Measurements from ENCODE around the gene ZNF300. TPM values are rescaled to one million over a fixed set of nuclear protein-coding genes. Genes with fewer than 3 reads are reported as not detected.

Gene ZNF300
- total and polyA plus RNA-seq, 12 donors = 0.12 to 7.4 (median 0.85) TPM

- Histone ChIP-seq H3K27me3 (no peaks in the 10 kb centered on the region), H3K36me3 (replicated peaks in 1 of 2) (no peaks in the 10 kb centered on the region), H3K27ac (no peak overlapping the region), H3K4me3 (no peak overlapping the region), H3K4me1 (replicated peaks in 1 of 2) (no peaks in the 10 kb centered on the region), H3K9me3 (replicated peaks in 1 of 3) (peaks cover 0 to 24% (median 15%) of the 10 kb centered on the region in 3 donors)
- 79 to 83% (median 82%) methylated on average over 2 of the region's 2 CpGs for WGBS, 4 donors
- TF ChIP-seq POLR2A (IDR thresholded peaks at IDR 0.05) = no peak
- no peak for TF ChIP-seq CTCF (IDR thresholded peaks at IDR 0.05)
- DNase-seq = no peak
- intact Hi-C loops (cut with DNase I) = no loop called here
Measured at GRCh38 chr5:150912312-150912814, 7.6 kb upstream of the ZNF300 start.

- no peak for TF ChIP-seq POLR2A (IDR thresholded peaks at IDR 0.05)
- TF ChIP-seq CTCF (IDR thresholded peaks at IDR 0.05) = no peak
- Histone ChIP-seq H3K4me1 (replicated peaks in 1 of 2) (no peaks in the 10 kb centered on the region), H3K27me3 (no peaks in the 10 kb centered on the region), H3K36me3 (replicated peaks in 1 of 2) (no peaks in the 10 kb centered on the region), H3K9me3 (replicated peaks in 1 of 3) (peaks cover 0 to 14% (median 12%) of the 10 kb centered on the region in 3 donors), H3K4me3 (peak overlapping the region in 2 of 4 donors; percentile 13 to 55), H3K27ac (peak overlapping the region in 1 of 5 donors; percentile 73)
- DNase-seq = no peak
- intact Hi-C loops (cut with DNase I) = no loop called here
- WGBS, 4 donors = 17 to 24% (median 21%) methylated on average over 4 of the region's 4 CpGs
Measured at GRCh38 chr5:150905312-150905683, 518 bp upstream of the ZNF300 start.

GRCh38 chr5:150901446-150901845, 3.3 kb downstream of the ZNF300 start:
- intact Hi-C loops (cut with DNase I) = no loop called here
- no peak overlapping the region for H3K4me3 ChIP-seq
- no peak overlapping the region for H3K27ac ChIP-seq
- peaks cover 0 to 44% (median 26%) of the 10 kb centered on the region in 3 donors for H3K9me3 ChIP-seq (replicated peaks in 1 of 3)
- no peak for TF ChIP-seq CTCF (IDR thresholded peaks at IDR 0.05)
- TF ChIP-seq POLR2A (IDR thresholded peaks at IDR 0.05) = no peak
- H3K4me1 ChIP-seq (replicated peaks in 1 of 2) = no peaks in the 10 kb centered on the region
- WGBS, 4 donors = 90 to 97% (median 93%) methylated on average over 2 of the region's 2 CpGs
- H3K36me3 ChIP-seq (replicated peaks in 1 of 2) = no peaks in the 10 kb centered on the region
- no peaks in the 10 kb centered on the region for H3K27me3 ChIP-seq
- DNase-seq = no peak

- WGBS, 4 donors = 89 to 96% (median 94%) methylated on average over 8 of the region's 8 CpGs
- no peak overlapping the region for H3K27ac ChIP-seq
- H3K27me3 ChIP-seq = no peaks in the 10 kb centered on the region
- H3K9me3 ChIP-seq (replicated peaks in 1 of 3) = peaks cover 0 to 77% (median 55%) of the 10 kb centered on the region in 3 donors
- no peaks in the 10 kb centered on the region for H3K36me3 ChIP-seq (replicated peaks in 1 of 2)
- intact Hi-C loops (cut with DNase I) = no loop called here
- H3K4me3 ChIP-seq = no peak overlapping the region
- H3K4me1 ChIP-seq (replicated peaks in 1 of 2) = no peaks in the 10 kb centered on the region
- DNase-seq = no peak
- TF ChIP-seq CTCF (IDR thresholded peaks at IDR 0.05) (no peak), POLR2A (IDR thresholded peaks at IDR 0.05) (no peak)
Measured at GRCh38 chr5:150895431-150896428, 9.1 kb downstream of the ZNF300 start.

Data from adrenal gland (tissue), 12 donors.